Fibroblast of lung (primary cell): ENCODE results near the gene IER5L. TPM values are rescaled to one million over a fixed set of nuclear protein-coding genes. Genes with fewer than 3 reads are reported as not detected.

Source experiments
- DNase-seq, 2 donors: peaks; one replicate each; pipeline versions ENCODE4 v3.0.0 to v3.0.0-alpha.2; 2010; ENCODE audit warnings: low read depth in 2 of 2
- H2AFZ ChIP-seq: 2 replicates; pipeline ENCODE4 v1.5.1; 2012; ENCODE audit warnings: low read length, control low read depth, inconsistent platforms
- H3K27ac ChIP-seq: 2 replicates; pipeline ENCODE4 v1.5.1; 2011; ENCODE audit warnings: low read length, control low read depth; ENCODE audit not compliant: insufficient read depth
- H3K27me3 ChIP-seq: 2 replicates; pipeline ENCODE4 v1.5.1; 2011; ENCODE audit warnings: mild to moderate bottlenecking, low read length; ENCODE audit not compliant: control insufficient read depth, insufficient read depth
- H3K36me3 ChIP-seq: 2 replicates; pipeline ENCODE4 v1.5.1; 2011; ENCODE audit warnings: low read length; ENCODE audit not compliant: control insufficient read depth, insufficient read depth
- H3K4me1 ChIP-seq: 2 replicates; pipeline ENCODE4 v1.5.1; 2011; ENCODE audit warnings: low read length; ENCODE audit not compliant: control insufficient read depth, insufficient read depth; ENCODE audit errors: extremely low read depth
- H3K4me2 ChIP-seq: 2 replicates; pipeline ENCODE4 v1.5.1; 2011; ENCODE audit warnings: low read length, control low read depth; ENCODE audit not compliant: insufficient read depth; ENCODE audit errors: extremely low read depth
- H3K4me3 ChIP-seq, 4 experiments: fragments of 200-600 bp in 1 of 4; sonication (generic) in 1 of 4; replicated peaks in 1 of 4; 2 replicates each; pipeline ENCODE4 v1.5.1; 2011 to 2016; ENCODE audit warnings: low read length in 4 of 4, low read depth in 3 of 4, mild to moderate bottlenecking in 3 of 4, control low read depth in 2 of 4, inconsistent platforms in 1 of 4, mixed read lengths in 1 of 4; ENCODE audit not compliant: insufficient read depth in 1 of 4; ENCODE audit errors: control extremely low read depth in 1 of 4
- H3K79me2 ChIP-seq: 2 replicates; pipeline ENCODE4 v1.5.1; 2012; ENCODE audit warnings: mild to moderate bottlenecking, low read length, inconsistent platforms; ENCODE audit not compliant: control insufficient read depth, insufficient read depth
- H3K9ac ChIP-seq: 2 replicates; pipeline ENCODE4 v1.5.1; 2011; ENCODE audit warnings: mild to moderate bottlenecking, low read length, control low read depth; ENCODE audit not compliant: insufficient read depth
- H3K9me3 ChIP-seq: 2 replicates; pipeline ENCODE4 v1.5.1; 2012; ENCODE audit warnings: low read depth, low read length; ENCODE audit not compliant: control insufficient read depth, insufficient read depth
- H4K20me1 ChIP-seq: 2 replicates; pipeline ENCODE4 v1.5.1; 2011; ENCODE audit warnings: low read length; ENCODE audit not compliant: control insufficient read depth, insufficient read depth; ENCODE audit errors: extremely low read depth
- CTCF ChIP-seq, 2 donors: IDR thresholded peaks in 1 of 2; conservative IDR thresholded peaks in 1 of 2; 1 replicate in 1 of 2; 2 replicates in 1 of 2; pipeline ENCODE4 v1.5.1; 2011 to 2012; ENCODE audit warnings: low read length in 2 of 2, control low read depth in 1 of 2, inconsistent platforms in 1 of 2, low read depth in 1 of 2, mild to moderate bottlenecking in 1 of 2
- EZH2 ChIP-seq: IDR thresholded peaks from 2 replicates; pipeline ENCODE4 v1.5.1; 2012; ENCODE audit warnings: low read length, control low read depth, mild to moderate bottlenecking; ENCODE audit errors: missing control alignments
- polyA plus RNA-seq, 2 donors: library from polyadenylated mRNA; depleted of rRNA in 1 of 2; stranded (reverse) in 1 of 2; unstranded in 1 of 2; fragments of >200 nt; gene quantifications; 2 replicates each; pipeline ENCODE4 v1.2.1, GENCODE V29; 2011 to 2012; ENCODE audit warnings: missing spikeins in 1 of 2
- total RNA-seq: library from RNA; depleted of rRNA; stranded (reverse); fragments of >200 nt; gene quantifications from 2 replicates; pipeline ENCODE4 v1.2.1, GENCODE V29; 2014

The IER5L gene
- total and polyA plus RNA-seq, 2 donors (not counting 1 experiment from before 2014, with no cell fraction given) = 9.2 to 71.5 TPM

- DNase-seq = peak in 1 of 2 donors; percentile 40
- Histone ChIP-seq H3K36me3 (no peaks in the 10 kb centered on the region), H3K4me1 (peaks cover 34% of the 10 kb centered on the region), H3K4me2 (no peak overlapping the region), H3K9me3 (no peaks in the 10 kb centered on the region), H2AFZ (no peak overlapping the region), H3K27ac (no peak overlapping the region), H3K27me3 (no peaks in the 10 kb centered on the region), H3K9ac (no peak overlapping the region), H3K4me3 (no peak overlapping the region), H4K20me1 (no peaks in the 10 kb centered on the region), H3K79me2 (no peaks in the 10 kb centered on the region)
- no peak for TF ChIP-seq EZH2
- no peak for TF ChIP-seq CTCF (conservative IDR thresholded peaks at IDR 0.05 in 1 of 2, IDR thresholded peaks at IDR 0.05 in 1 of 2; ENCODE audit: low read depth in 1 of 2, low read length in 2 of 2)
Measured at GRCh38 chr9:129170229-129170628, 7.8 kb downstream of the IER5L start.

- Histone ChIP-seq H3K9ac (no peak overlapping the region), H3K4me2 (peak overlapping the region; percentile 78), H3K36me3 (no peaks in the 10 kb centered on the region), H4K20me1 (no peaks in the 10 kb centered on the region), H3K27me3 (no peaks in the 10 kb centered on the region), H3K9me3 (no peaks in the 10 kb centered on the region), H3K79me2 (no peaks in the 10 kb centered on the region), H3K4me1 (peaks cover 32% of the 10 kb centered on the region), H3K4me3 (peak overlapping the region in 2 of 4 experiments; percentile 14 to 31), H3K27ac (peak overlapping the region; percentile 89), H2AFZ (peak overlapping the region; percentile 74)
- no peak for TF ChIP-seq EZH2
- TF ChIP-seq CTCF (conservative IDR thresholded peaks at IDR 0.05 in 1 of 2, IDR thresholded peaks at IDR 0.05 in 1 of 2; ENCODE audit: low read depth in 1 of 2, low read length in 2 of 2) = no peak
- DNase-seq = peak; percentile 75 to 81
Measured at GRCh38 chr9:129166623-129167557, 11.2 kb downstream of the IER5L start.

- TF ChIP-seq EZH2 (no peak), CTCF (conservative IDR thresholded peaks at IDR 0.05 in 1 of 2, IDR thresholded peaks at IDR 0.05 in 1 of 2; ENCODE audit: low read depth in 1 of 2, low read length in 2 of 2) (no peak)
- Histone ChIP-seq H3K9me3 (no peaks in the 10 kb centered on the region), H3K79me2 (no peaks in the 10 kb centered on the region), H3K36me3 (no peaks in the 10 kb centered on the region), H3K4me2 (no peak overlapping the region), H2AFZ (no peak overlapping the region), H3K4me1 (peaks cover 32% of the 10 kb centered on the region), H3K9ac (no peak overlapping the region), H3K27ac (no peak overlapping the region), H3K27me3 (no peaks in the 10 kb centered on the region), H4K20me1 (no peaks in the 10 kb centered on the region), H3K4me3 (no peak overlapping the region)
- no peak for DNase-seq
Measured at GRCh38 chr9:129165198-129165597, 12.9 kb downstream of the IER5L start.
